ENCODE measurements around the gene SPAG16.
"Not testable (repeated sequence)": the region's sequence is repeated elsewhere in the genome, so short reads cannot be mapped to it uniquely, and the experiment has no call there.

Gene SPAG16

GRCh38 chr2:213848631-213849030 is 564.4 kb downstream of the SPAG16 start:
- DNase-seq = no peak

- no peak for DNase-seq
Measured at GRCh38 chr2:213861638-213862037, 577.4 kb downstream of the SPAG16 start.

DNA sequence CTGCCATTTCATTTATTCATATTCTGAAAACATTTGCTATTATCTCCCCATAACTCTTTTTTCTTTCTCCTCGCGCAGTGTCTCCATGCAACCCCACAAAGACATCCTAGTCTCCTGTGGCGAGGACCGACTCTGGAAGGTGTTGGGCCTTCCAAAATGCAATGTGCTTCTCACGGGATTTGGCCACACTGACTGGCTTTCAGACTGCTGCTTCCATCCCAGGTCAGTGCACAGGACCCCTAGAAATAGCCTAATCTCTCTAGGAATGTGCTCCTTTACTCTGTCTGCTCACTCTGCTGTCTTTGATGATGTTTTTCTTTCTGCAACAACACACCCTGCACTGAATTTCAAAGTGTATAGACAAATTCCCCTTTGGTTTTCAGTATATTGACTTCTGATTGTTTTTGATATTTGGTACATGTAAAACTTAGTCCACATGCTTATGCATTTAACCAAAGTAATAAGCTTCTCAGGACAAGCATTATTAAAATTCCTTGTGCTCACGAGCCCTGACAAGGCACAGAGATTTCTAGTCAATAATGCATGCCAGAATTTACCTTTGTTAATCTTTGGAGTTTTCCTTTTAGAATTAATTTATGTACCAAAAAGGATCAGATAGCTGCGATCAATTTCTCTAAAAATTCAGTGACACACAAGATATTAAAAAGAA is 578.3 kb downstream of the SPAG16 start:
- DNase-seq = no peak

GRCh38 chr2:213863541-213863940 is 579.3 kb downstream of the SPAG16 start:
- no peak for DNase-seq

DNA sequence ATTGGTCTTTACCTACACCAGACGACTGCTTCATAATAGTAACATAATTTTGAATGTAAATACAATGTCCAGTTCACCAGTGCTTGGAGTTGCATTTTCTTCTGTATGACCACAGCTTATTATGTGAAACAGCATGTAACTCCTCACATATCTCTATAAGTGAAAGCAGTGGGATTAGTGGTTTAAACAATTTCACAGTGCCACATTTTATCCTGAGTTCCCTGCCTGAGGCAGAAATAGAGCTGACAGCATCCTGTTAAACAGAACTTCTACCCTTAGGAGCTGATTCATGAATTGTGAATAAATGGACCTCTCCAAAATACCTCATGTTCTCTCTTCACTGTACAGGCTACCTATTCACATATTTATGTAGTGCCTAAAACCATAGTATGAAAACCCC is 584.3 kb downstream of the SPAG16 start:
- no peak for DNase-seq

DNA sequence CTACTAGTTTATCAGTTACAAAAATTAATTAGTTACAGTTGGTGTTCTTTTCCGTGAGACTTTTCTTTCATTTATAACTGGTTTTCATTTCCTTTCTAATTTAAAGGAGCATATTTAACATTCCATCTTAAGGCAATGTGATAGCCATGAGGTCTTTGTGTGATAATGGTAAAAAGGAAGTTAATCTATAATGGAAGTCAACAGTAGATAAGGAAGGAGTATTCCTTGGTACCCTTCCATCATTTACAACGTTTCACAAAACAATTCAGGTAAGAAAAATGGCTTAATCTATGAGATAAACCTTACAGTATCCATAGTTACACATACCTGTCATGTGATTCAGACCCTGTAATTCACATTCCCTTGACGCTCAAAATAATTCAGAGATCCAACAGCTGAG is 601.2 kb downstream of the SPAG16 start:
- DNase-seq = no peak

DNA sequence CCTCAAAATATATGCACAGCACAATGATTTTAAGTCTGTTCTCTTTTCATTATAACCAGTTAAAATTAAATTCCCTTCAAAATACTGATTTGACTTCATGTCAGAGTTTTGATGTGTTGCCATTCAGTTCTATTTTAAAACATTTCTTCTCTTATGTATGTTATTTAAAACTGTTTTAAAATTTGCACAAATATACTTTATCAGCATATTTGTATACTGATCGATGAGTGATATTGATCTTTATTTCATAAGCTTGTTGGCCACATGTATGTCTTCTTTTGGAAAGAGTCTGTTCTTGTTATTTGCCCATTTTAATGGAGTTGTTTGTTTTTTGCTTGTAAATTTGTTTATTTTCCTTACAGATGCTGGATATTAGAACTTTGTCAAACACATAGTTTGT is 630.2 kb downstream of the SPAG16 start:
- no peak for DNase-seq

- DNase-seq = no peak
Measured at GRCh38 chr2:213920014-213920413, 635.8 kb downstream of the SPAG16 start.

GRCh38 chr2:213923543-213923942 is 639.3 kb downstream of the SPAG16 start:
- no peak for DNase-seq

GRCh38 chr2:213934560-213934959 is 650.3 kb downstream of the SPAG16 start:
- no peak for DNase-seq

DNA sequence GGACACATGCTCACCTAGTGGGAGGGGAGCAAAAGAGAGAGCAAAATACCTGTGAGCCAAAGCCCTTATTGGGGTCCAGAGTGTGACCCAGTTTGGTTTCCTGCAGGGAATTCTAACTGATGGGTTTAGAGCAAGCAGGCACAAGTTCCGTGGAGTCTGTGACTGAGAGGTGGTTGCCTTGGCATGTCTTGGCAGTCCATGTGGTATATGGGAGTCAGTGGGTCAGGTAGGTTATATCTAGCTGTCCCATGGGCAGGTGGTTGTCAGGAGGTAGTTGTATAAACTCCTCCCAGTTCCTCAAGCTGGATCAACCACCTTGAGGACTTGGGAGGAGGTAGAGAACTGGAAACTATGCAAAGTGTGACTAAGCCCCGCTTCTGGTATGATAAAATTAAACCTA is 673.8 kb downstream of the SPAG16 start:
- no peak for DNase-seq

DNA sequence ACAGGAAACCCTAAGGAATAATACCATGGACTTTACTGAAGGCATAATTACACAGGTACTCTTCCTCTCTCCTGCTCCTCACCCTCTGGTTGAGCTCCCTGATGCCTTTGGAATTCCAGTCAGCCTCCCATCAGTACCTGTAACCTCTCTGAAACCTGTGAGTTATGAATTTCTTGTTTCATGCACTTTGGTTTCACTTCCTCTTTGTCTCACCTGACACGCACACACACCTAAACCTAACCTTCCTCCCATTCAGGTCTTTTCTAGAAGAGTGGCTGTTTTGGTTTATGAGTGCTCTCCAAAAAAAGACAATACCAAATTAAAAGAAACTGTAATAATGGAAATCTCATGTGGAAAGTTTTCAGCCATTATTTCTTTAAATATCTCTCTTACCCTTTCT is 675.3 kb downstream of the SPAG16 start:
- DNase-seq = no peak

GRCh38 chr2:213971536-213971935 is 687.3 kb downstream of the SPAG16 start:
- DNase-seq = no peak

- DNase-seq = no peak
Measured at GRCh38 chr2:213980883-213981282, 696.6 kb downstream of the SPAG16 start.

- DNase-seq = no peak
Measured at GRCh38 chr2:213989207-213989606, 704.9 kb downstream of the SPAG16 start.

GRCh38 chr2:213991453-213992108 is 707.3 kb downstream of the SPAG16 start:
- DNase-seq = no peak

GRCh38 chr2:213995400-213996105 is 711.3 kb downstream of the SPAG16 start:
- DNase-seq = no peak

DNA sequence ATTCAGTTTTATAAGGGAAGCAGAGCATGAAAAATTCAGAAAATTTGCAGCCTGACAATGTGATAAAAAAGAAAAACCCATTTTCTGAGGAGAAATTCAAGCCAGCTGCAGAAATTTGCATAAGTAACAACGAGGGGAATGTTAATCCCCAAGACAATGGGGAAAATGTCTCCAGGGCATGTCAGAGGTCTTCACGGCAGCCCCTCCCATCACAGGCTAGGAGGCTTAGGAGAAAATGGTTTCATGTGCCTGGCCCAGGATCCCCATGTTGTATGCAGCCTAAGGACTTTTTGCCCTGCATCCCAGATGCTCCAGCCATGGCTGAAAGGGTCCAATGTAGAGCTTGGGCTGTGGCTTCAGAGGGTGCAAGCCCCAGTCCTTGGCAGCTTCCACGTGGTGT is 714.7 kb downstream of the SPAG16 start:
- not testable (repeated sequence) for DNase-seq

- DNase-seq = no peak
Measured at GRCh38 chr2:214004463-214004862, 720.2 kb downstream of the SPAG16 start.

DNA sequence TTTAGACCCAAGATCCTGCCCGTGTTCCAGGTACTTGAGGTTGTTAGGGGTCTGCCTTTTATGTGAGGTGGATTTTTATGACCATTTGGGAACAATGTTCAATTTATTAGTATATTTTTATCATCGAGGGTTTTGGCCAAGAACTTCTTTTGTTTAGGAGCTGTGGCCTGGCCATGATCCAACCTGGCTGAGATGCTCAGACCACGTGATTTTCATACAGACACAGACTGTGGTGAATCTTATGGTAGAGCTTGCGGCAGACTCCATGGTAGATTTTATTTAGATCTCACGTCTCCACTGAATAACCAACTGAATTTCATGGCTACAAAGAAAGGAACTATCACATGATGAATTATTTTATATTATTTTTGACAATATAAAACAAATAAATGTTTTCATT is 721.1 kb downstream of the SPAG16 start:
- DNase-seq = no peak

- DNase-seq = no peak
Measured at GRCh38 chr2:214006601-214007000, 722.3 kb downstream of the SPAG16 start.

DNA sequence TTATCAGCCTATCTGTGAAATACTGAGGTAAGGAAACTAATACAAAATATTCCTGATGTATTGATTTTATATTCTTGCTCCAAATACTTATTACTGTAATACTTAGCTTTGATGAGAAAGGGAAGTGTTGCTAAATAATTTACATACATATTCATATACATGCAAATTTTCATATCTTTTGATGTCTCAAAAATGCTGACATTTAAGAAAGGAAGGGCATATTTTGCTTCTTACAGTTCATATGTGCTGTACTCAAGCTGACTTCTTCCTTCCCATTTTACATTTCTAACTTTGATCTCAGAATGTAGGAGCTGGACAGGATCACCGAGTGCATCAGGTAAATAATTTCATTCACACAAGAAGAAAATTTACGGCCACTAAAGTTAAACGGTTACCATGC is 727.4 kb downstream of the SPAG16 start:
- no peak for DNase-seq

DNA sequence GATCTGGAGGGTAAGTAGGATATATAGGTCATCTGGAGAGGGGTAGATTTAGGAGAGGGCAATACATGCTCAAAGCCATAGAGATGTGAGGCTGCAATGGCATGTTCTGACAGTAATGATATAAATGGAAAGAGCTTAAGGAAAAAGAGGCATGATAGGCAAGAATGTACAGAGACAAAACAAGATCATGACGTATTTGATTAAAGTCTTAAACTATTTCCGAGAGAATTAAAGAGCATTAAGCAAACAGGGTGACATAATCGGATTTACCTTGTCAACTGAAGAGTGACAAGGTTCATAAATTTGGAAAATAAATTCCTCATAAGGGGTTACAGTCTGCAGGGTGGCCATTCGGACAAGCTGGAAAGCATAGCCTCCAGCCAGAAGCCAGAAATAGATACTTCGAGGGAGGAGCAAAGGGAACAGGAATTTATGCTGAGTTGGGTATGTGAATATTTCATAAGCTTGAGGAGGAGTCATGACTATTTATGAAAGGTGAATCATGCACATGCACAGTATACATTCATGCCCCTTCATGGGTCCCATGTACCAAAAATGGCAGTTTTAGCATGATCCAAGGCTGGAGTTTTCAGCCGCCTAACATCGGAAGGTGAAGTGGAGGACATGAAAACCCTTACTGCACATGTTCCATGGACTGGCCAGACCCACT is 730.4 kb downstream of the SPAG16 start:
- no peak for DNase-seq
